SK-N-SH (cell line): ENCODE data around the gene PDE8A.

ENCODE experiments used
- CHD2 ChIP-seq: fragments of 150-350 bp; IDR thresholded peaks from 2 replicates; pipeline ENCODE4 v1.6.1; 2018; ENCODE audit warnings: low read length; ENCODE audit not compliant: partially characterized antibody
- EZH2phosphoT487 ChIP-seq: fragments of 200-600 bp; sonication (generic); IDR thresholded peaks from 2 replicates; pipeline ENCODE4 v1.6.1; 2017; ENCODE audit warnings: low read depth, mixed run types, mild to moderate bottlenecking, antibody characterized with exemption, moderate library complexity, borderline replicate concordance
- FOXM1 ChIP-seq: IDR thresholded peaks from 2 replicates; pipeline ENCODE4 v1.4.0; 2012; ENCODE audit warnings: low read depth, mild to moderate bottlenecking
- JUND ChIP-seq: IDR thresholded peaks from 2 replicates; pipeline ENCODE4 v1.4.0; 2012
- NRF1 ChIP-seq: IDR thresholded peaks from 2 replicates; pipeline ENCODE4 v1.6.1; 2012; ENCODE audit warnings: low read depth, mild to moderate bottlenecking, low read length
- TF ChIP-seq, protein P1 (sequence below): fragments of 200-600 bp; sonication (generic); IDR thresholded peaks from 2 replicates; pipeline ENCODE4 v1.6.1; 2017; ENCODE audit warnings: antibody characterized with exemption, mild to moderate bottlenecking, moderate library complexity
- TF ChIP-seq, protein P2 (sequence below): IDR thresholded peaks from 2 replicates; pipeline ENCODE4 v1.4.0; 2012; ENCODE audit warnings: low read depth
- TF ChIP-seq, protein P3 (sequence below): IDR thresholded peaks from 2 replicates; pipeline ENCODE4 v1.4.0; 2012; ENCODE audit warnings: low read depth, borderline replicate concordance
- TF ChIP-seq, protein P4 (sequence below): fragments of 150-350 bp; IDR thresholded peaks from 2 replicates; pipeline ENCODE4 v1.6.1; 2017; ENCODE audit warnings: antibody characterized with exemption, low read length, low read depth, borderline replicate concordance
- TF ChIP-seq, protein P5 (sequence below): IDR thresholded peaks from 2 replicates; pipeline ENCODE4; 2012

DNA sequence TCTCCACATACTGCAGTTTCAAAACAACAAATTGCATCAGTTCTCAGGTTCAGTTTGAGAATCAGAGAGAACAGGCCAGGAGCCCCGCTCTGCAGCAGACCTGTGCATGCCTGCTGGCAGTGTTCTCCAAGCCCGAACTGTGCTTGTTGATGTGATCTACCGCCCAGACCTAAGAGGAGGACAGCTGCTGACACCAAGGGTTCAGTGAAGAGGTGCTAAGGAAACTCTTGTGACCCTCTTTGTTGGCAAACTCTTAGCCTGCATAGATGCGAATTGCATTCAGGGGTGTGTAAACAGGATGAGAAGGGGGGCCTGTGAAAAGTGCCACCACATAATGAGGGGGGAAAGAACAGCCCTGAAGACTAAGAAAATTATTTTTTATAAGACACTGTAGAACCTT lies 89.8 kb downstream of the PDE8A start:
- TF ChIP-seq, protein P1, sequence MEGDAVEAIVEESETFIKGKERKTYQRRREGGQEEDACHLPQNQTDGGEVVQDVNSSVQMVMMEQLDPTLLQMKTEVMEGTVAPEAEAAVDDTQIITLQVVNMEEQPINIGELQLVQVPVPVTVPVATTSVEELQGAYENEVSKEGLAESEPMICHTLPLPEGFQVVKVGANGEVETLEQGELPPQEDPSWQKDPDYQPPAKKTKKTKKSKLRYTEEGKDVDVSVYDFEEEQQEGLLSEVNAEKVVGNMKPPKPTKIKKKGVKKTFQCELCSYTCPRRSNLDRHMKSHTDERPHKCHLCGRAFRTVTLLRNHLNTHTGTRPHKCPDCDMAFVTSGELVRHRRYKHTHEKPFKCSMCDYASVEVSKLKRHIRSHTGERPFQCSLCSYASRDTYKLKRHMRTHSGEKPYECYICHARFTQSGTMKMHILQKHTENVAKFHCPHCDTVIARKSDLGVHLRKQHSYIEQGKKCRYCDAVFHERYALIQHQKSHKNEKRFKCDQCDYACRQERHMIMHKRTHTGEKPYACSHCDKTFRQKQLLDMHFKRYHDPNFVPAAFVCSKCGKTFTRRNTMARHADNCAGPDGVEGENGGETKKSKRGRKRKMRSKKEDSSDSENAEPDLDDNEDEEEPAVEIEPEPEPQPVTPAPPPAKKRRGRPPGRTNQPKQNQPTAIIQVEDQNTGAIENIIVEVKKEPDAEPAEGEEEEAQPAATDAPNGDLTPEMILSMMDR, result no peak
- TF ChIP-seq, protein P2, sequence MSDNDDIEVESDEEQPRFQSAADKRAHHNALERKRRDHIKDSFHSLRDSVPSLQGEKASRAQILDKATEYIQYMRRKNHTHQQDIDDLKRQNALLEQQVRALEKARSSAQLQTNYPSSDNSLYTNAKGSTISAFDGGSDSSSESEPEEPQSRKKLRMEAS, result no peak
- TF ChIP-seq, protein P3, sequence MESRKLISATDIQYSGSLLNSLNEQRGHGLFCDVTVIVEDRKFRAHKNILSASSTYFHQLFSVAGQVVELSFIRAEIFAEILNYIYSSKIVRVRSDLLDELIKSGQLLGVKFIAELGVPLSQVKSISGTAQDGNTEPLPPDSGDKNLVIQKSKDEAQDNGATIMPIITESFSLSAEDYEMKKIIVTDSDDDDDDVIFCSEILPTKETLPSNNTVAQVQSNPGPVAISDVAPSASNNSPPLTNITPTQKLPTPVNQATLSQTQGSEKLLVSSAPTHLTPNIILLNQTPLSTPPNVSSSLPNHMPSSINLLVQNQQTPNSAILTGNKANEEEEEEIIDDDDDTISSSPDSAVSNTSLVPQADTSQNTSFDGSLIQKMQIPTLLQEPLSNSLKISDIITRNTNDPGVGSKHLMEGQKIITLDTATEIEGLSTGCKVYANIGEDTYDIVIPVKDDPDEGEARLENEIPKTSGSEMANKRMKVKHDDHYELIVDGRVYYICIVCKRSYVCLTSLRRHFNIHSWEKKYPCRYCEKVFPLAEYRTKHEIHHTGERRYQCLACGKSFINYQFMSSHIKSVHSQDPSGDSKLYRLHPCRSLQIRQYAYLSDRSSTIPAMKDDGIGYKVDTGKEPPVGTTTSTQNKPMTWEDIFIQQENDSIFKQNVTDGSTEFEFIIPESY, result no peak
- TF ChIP-seq, protein P4, sequence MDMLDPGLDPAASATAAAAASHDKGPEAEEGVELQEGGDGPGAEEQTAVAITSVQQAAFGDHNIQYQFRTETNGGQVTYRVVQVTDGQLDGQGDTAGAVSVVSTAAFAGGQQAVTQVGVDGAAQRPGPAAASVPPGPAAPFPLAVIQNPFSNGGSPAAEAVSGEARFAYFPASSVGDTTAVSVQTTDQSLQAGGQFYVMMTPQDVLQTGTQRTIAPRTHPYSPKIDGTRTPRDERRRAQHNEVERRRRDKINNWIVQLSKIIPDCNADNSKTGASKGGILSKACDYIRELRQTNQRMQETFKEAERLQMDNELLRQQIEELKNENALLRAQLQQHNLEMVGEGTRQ, result no peak
- TF ChIP-seq JUND (no peak), EZH2phosphoT487 (no peak), NRF1 (no peak), CHD2 (no peak), FOXM1 (no peak)
- TF ChIP-seq, protein P5, sequence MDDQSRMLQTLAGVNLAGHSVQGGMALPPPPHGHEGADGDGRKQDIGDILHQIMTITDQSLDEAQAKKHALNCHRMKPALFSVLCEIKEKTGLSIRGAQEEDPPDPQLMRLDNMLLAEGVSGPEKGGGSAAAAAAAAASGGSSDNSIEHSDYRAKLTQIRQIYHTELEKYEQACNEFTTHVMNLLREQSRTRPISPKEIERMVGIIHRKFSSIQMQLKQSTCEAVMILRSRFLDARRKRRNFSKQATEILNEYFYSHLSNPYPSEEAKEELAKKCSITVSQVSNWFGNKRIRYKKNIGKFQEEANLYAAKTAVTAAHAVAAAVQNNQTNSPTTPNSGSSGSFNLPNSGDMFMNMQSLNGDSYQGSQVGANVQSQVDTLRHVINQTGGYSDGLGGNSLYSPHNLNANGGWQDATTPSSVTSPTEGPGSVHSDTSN, result no peak
